Neuronal stem cell (in vitro differentiated cells): Measurements from ENCODE around the gene HSD11B2.

Experiments used
- DNase-seq: peaks from one replicate; pipeline ENCODE4 v3.0.0-alpha.2; 2013; ENCODE audit warnings: low spot score
- H2AFZ ChIP-seq: one replicate; pipeline ENCODE4 v1.6.1; 2013; ENCODE audit warnings: mild to moderate bottlenecking, low read length, inconsistent platforms
- H2AK5ac ChIP-seq: 2 replicates; pipeline ENCODE4 v1.6.1; 2013; ENCODE audit warnings: low read depth, mild to moderate bottlenecking, inconsistent platforms, low read length, moderate library complexity, mixed read lengths
- H2BK120ac ChIP-seq: 2 replicates; pipeline ENCODE4 v1.6.1; 2013; ENCODE audit warnings: low read depth, mild to moderate bottlenecking, inconsistent platforms, low read length, moderate library complexity, mixed read lengths
- H2BK12ac ChIP-seq: one replicate; pipeline ENCODE4 v1.6.1; 2013; ENCODE audit warnings: low read length, inconsistent platforms
- H2BK15ac ChIP-seq: 2 replicates; pipeline ENCODE4 v1.6.1; 2013; ENCODE audit warnings: mild to moderate bottlenecking, low read length, inconsistent platforms, mixed read lengths
- H2BK5ac ChIP-seq: one replicate; pipeline ENCODE4 v1.6.1; 2013; ENCODE audit warnings: inconsistent platforms, mild to moderate bottlenecking, low read length, moderate library complexity
- H3K14ac ChIP-seq: one replicate; pipeline ENCODE4 v1.6.1; 2013; ENCODE audit warnings: low read length, inconsistent platforms
- H3K18ac ChIP-seq: 2 replicates; pipeline ENCODE4 v1.6.1; 2013; ENCODE audit warnings: low read length, inconsistent platforms
- H3K23ac ChIP-seq: 2 replicates; pipeline ENCODE4 v1.6.1; 2013; ENCODE audit warnings: low read depth, mild to moderate bottlenecking, mixed read lengths, low read length, inconsistent platforms; ENCODE audit not compliant: poor library complexity
- H3K27ac ChIP-seq: replicated peaks from 3 replicates; pipeline ENCODE4 v1.5.1; 2013; ENCODE audit warnings: low read length, inconsistent platforms
- H3K27me3 ChIP-seq, 3 experiments: 2 replicates each; pipeline ENCODE4 v1.6.1; 2013; ENCODE audit warnings: low read length in 3 of 3, mild to moderate bottlenecking in 2 of 3, inconsistent platforms in 1 of 3, low read depth in 1 of 3, mixed read lengths in 1 of 3, moderate library complexity in 1 of 3; ENCODE audit not compliant: control insufficient read depth in 3 of 3, insufficient read depth in 3 of 3
- H3K36me3 ChIP-seq, 2 donors: replicated peaks in 1 of 2; 2 replicates each; pipeline ENCODE4 v1.6.1; 2013; ENCODE audit warnings: low read length in 2 of 2; ENCODE audit not compliant: control insufficient read depth in 2 of 2, insufficient read depth in 2 of 2
- H3K4ac ChIP-seq: 2 replicates; pipeline ENCODE4 v1.6.1; 2013; ENCODE audit warnings: inconsistent platforms, mild to moderate bottlenecking, low read length, moderate library complexity
- H3K4me1 ChIP-seq, 2 donors: 1 replicate in 1 of 2; 2 replicates in 1 of 2; pipeline ENCODE4 v1.6.1; 2013; ENCODE audit warnings: low read length in 2 of 2, low read depth in 1 of 2; ENCODE audit not compliant: control insufficient read depth in 2 of 2, insufficient read depth in 1 of 2
- H3K4me2 ChIP-seq: one replicate; pipeline ENCODE4 v1.6.1; 2013; ENCODE audit warnings: mild to moderate bottlenecking, low read length, inconsistent platforms; ENCODE audit not compliant: insufficient read depth, poor library complexity, severe bottlenecking
- H3K4me3 ChIP-seq, 2 donors: 2 replicates each; pipeline ENCODE4 v1.5.1; 2013; ENCODE audit warnings: low read length in 2 of 2, mild to moderate bottlenecking in 2 of 2, inconsistent platforms in 1 of 2, moderate library complexity in 1 of 2
- H3K79me1 ChIP-seq: one replicate; pipeline ENCODE4 v1.6.1; 2013; ENCODE audit warnings: low read depth, mild to moderate bottlenecking, inconsistent platforms, low read length, moderate library complexity
- H3K9ac ChIP-seq: one replicate; pipeline ENCODE4 v1.6.1; 2013; ENCODE audit warnings: mild to moderate bottlenecking, low read depth, low read length, inconsistent platforms; ENCODE audit not compliant: poor library complexity
- H3K9me3 ChIP-seq, 2 donors: replicated peaks in 1 of 2; 2 replicates each; pipeline versions ENCODE3 to v1.6.1; 2013; ENCODE audit warnings: low read length in 2 of 2, mild to moderate bottlenecking in 2 of 2, inconsistent platforms in 1 of 2, low read depth in 1 of 2, mixed read lengths in 1 of 2, moderate library complexity in 1 of 2; ENCODE audit not compliant: control insufficient read depth in 2 of 2, insufficient read depth in 1 of 2
- H4K8ac ChIP-seq: one replicate; pipeline ENCODE4 v1.6.1; 2013; ENCODE audit warnings: low read depth, mild to moderate bottlenecking, inconsistent platforms, low read length, moderate library complexity
- H4K91ac ChIP-seq: one replicate; pipeline ENCODE4 v1.6.1; 2013; ENCODE audit warnings: low read length, low read depth, mild to moderate bottlenecking, inconsistent platforms; ENCODE audit not compliant: poor library complexity
- WGBS, 2 donors: extraction: QIAGEN DNeasy Blood & Tissue Kit; methylation state at CpG; one replicate each; pipeline ENCODE4 v1.1.7; 2013; ENCODE audit warnings: missing lambda C conversion rate in 2 of 2, mixed read lengths in 1 of 2; ENCODE audit not compliant: insufficient read length in 2 of 2, insufficient replicate concordance in 1 of 2; ENCODE audit errors: extremely low coverage in 2 of 2; 5-methylcytosine and 5-hydroxymethylcytosine counted together

Gene HSD11B2

GRCh38 chr16:67443265-67443664 lies 12.3 kb downstream of the HSD11B2 start:
- no peak overlapping the region for H2AFZ ChIP-seq
- H3K4me3 ChIP-seq: no peak overlapping the region
- H2BK120ac ChIP-seq: no peak overlapping the region
- peaks cover 8 to 31% of the 10 kb centered on the region in 2 donors for H3K36me3 ChIP-seq
- no peak overlapping the region for H4K91ac ChIP-seq
- WGBS, 2 donors: no CpG with 5 or more reads among the region's 6 CpGs
- H3K23ac ChIP-seq: no peak overlapping the region
- H3K14ac ChIP-seq: no peak overlapping the region
- no peaks in the 10 kb centered on the region for H3K27me3 ChIP-seq
- no peak overlapping the region for H2AK5ac ChIP-seq
- H3K4me2 ChIP-seq: no peak overlapping the region
- no peaks in the 10 kb centered on the region for H3K9me3 ChIP-seq
- H3K27ac ChIP-seq: no peak overlapping the region
- peaks cover 0 to 13% of the 10 kb centered on the region in 2 donors for H3K4me1 ChIP-seq
- no peak overlapping the region for H2BK12ac ChIP-seq
- H2BK5ac ChIP-seq: no peak overlapping the region
- no peak overlapping the region for H3K18ac ChIP-seq
- peaks cover 4% of the 10 kb centered on the region for H3K79me1 ChIP-seq
- no peak overlapping the region for H2BK15ac ChIP-seq
- H4K8ac ChIP-seq: no peak overlapping the region
- H3K4ac ChIP-seq: no peak overlapping the region
- no peak for DNase-seq
- no peak overlapping the region for H3K9ac ChIP-seq

GRCh38 chr16:67444259-67445125 lies 13.6 kb downstream of the HSD11B2 start:
- Histone ChIP-seq H3K4me1 (peaks cover 0 to 13% of the 10 kb centered on the region in 2 donors), H3K27ac (no peak overlapping the region), H3K4me3 (no peak overlapping the region), H3K36me3 (peaks cover 0 to 23% of the 10 kb centered on the region in 2 donors), H4K8ac (no peak overlapping the region), H3K79me1 (peaks cover 4% of the 10 kb centered on the region), H3K27me3 (no peaks in the 10 kb centered on the region), H3K9ac (peak overlapping the region; percentile 55), H2BK12ac (no peak overlapping the region), H3K23ac (no peak overlapping the region), H4K91ac (peak overlapping the region; percentile 2), H2BK120ac (no peak overlapping the region), H2AK5ac (peak overlapping the region; percentile 11), H3K18ac (peak overlapping the region; percentile 46), H3K4ac (no peak overlapping the region), H2BK5ac (no peak overlapping the region), H3K4me2 (no peak overlapping the region), H2BK15ac (no peak overlapping the region), H3K9me3 (no peaks in the 10 kb centered on the region), H2AFZ (no peak overlapping the region), H3K14ac (no peak overlapping the region)
- DNase-seq: no peak
- no CpG with 5 or more reads among the region's 22 CpGs for WGBS, 2 donors

GRCh38 chr16:67445126-67445426 lies 14.2 kb downstream of the HSD11B2 start:
- Histone ChIP-seq H4K91ac (no peak overlapping the region), H3K18ac (no peak overlapping the region), H2AFZ (no peak overlapping the region), H3K23ac (no peak overlapping the region), H3K4me3 (no peak overlapping the region), H3K4me2 (no peak overlapping the region), H2AK5ac (no peak overlapping the region), H2BK5ac (no peak overlapping the region), H3K9ac (no peak overlapping the region), H3K27ac (no peak overlapping the region), H3K9me3 (no peaks in the 10 kb centered on the region), H4K8ac (no peak overlapping the region), H3K4me1 (peaks cover 0 to 13% of the 10 kb centered on the region in 2 donors), H3K4ac (no peak overlapping the region), H3K36me3 (peaks cover 0 to 25% of the 10 kb centered on the region in 2 donors), H2BK15ac (no peak overlapping the region), H3K79me1 (peaks cover 4% of the 10 kb centered on the region), H3K27me3 (no peaks in the 10 kb centered on the region), H3K14ac (no peak overlapping the region), H2BK120ac (no peak overlapping the region), H2BK12ac (no peak overlapping the region)
- no CpG with 5 or more reads among the region's 7 CpGs for WGBS, 2 donors
- no peak for DNase-seq

GRCh38 chr16:67445441-67445912 lies 14.6 kb downstream of the HSD11B2 start:
- no peak overlapping the region for H2AK5ac ChIP-seq
- H3K18ac ChIP-seq: no peak overlapping the region
- no peaks in the 10 kb centered on the region for H3K27me3 ChIP-seq
- no peak overlapping the region for H4K91ac ChIP-seq
- H2AFZ ChIP-seq: no peak overlapping the region
- H3K9ac ChIP-seq: peak overlapping the region; percentile 40
- no peak for DNase-seq
- no peak overlapping the region for H2BK120ac ChIP-seq
- peaks cover 4% of the 10 kb centered on the region for H3K79me1 ChIP-seq
- H3K4me3 ChIP-seq: no peak overlapping the region
- H3K27ac ChIP-seq: no peak overlapping the region
- H2BK5ac ChIP-seq: no peak overlapping the region
- no peak overlapping the region for H2BK12ac ChIP-seq
- H3K36me3 ChIP-seq: peaks cover 0 to 26% of the 10 kb centered on the region in 2 donors
- no peak overlapping the region for H3K14ac ChIP-seq
- H2BK15ac ChIP-seq: no peak overlapping the region
- WGBS, 2 donors: no CpG with 5 or more reads among the region's 3 CpGs
- H3K9me3 ChIP-seq: no peaks in the 10 kb centered on the region
- H4K8ac ChIP-seq: no peak overlapping the region
- no peak overlapping the region for H3K4me2 ChIP-seq
- H3K4me1 ChIP-seq: peaks cover 0 to 13% of the 10 kb centered on the region in 2 donors
- no peak overlapping the region for H3K4ac ChIP-seq
- H3K23ac ChIP-seq: no peak overlapping the region
